CD4-positive, alpha-beta T cell treated with Interleukin-4 for 1 hour (primary cell): ENCODE data around the gene ANKRD65.
"Not testable (repeated sequence)": the region's sequence is repeated elsewhere in the genome, so short reads cannot be mapped to it uniquely, and the experiment has no call there.

Source experiments
- DNase-seq, 2 donors: peaks; one replicate each; pipeline ENCODE4 v3.0.0-alpha.2; 2020 to 2022

Gene ANKRD65

DNA sequence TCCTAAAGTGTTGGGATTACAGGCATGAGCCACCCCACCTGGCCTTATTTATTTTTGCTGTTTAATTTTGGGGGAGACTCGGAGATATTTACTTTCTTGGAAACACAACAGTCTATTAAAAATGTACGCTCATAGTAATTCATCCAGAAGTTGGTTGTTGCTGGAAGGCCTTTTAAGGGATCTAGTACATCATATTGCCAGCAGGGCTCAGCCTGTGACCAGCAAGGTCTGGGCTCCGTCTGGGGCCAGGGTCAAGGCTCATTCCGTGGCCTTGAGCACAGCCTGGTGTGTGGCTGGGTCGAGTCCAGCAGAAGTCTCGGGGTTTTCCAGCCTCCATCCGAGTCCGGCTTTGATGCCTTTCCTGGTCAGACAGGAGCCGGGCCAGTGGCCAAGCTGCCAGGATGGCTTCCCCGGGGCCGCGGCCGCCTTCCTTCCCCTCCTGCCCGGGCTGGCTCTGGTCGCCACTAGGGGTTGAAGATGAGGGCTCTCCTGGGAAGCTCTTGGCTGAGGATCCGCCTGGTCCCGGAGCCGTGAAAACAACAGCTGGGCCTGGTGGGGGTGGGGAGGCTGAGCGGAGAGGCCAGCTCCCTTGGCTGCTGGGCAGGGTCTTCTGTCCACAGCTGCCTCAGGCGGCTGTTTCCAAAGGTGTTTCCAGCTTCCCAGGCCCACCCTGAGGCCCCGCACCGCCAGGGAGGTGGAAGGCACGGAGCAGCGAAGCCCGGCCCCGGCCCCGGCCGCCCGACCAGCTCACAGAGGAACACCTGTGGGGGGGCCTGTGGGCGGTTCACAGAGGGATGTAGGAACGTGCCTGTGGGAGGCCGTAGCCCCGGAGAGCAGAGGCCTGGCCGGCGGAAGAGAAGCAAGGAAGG lies 9.3 kb upstream of the ANKRD65 start:
- DNase-seq: no peak

DNA sequence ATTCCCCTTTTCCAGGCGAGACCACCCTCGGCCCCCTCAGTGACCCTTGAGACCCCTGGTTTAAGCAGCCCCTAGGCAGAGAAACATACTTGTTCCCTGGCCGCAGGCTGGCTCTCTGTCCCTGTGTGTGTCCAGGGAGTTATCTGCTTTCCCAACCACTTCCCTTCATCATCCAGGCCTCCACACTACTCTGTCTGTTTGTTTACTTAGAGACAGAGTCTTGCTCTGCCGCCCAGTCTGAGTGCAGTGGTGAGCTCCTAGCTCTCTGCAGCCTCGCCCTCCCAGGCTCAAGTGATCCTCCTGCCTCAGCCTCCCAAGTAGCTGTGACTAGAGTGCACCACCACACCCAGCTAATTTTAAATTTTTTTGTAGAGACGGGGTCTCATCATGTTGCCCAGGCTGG lies 8.6 kb upstream of the ANKRD65 start:
- no peak for DNase-seq

DNA sequence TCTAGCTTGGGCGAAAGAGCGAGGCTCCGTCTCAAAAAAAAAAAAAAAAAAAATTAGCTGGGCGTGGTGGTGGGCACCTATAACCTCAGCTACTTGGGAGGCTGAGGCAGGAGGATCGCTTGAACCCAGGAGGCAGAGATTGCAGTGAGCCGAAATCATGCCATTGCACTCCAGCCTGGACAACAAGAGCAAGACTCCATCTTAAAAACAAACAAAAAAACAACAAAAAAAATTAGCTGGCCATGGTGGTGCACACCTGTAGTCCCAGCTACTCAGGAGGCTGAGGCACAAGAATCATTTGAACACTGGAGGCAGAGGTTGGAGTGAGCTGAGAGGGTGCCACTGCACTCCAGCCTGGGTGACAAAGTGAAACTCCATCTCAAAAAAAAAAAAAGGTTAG lies 7.9 kb upstream of the ANKRD65 start:
- DNase-seq: not testable (repeated sequence)

- no peak for DNase-seq
Measured at GRCh38 chr1:1428174-1428573, 7.1 kb upstream of the ANKRD65 start.

DNA sequence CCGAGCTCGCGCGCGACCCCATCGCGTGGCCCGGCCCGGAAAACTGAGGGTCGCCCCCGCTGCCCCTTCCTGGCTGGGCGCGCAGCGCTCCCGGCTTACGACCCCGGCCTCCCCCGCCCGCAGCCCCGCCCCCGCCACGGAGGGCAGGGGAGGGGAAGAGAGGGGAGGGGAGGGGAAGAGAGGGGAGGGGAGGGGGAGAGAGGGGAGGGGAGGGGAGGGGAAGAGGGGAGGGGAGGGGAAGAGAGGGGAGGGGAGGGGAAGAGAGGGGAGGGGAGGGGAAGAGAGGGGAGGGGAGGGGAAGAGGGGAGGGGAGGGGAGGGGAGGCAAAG lies 6.7 kb upstream of the ANKRD65 start:
- DNase-seq: no peak

GRCh38 chr1:1427106-1427819 lies 6.2 kb upstream of the ANKRD65 start:
- no peak for DNase-seq

GRCh38 chr1:1426496-1427105 lies 5.5 kb upstream of the ANKRD65 start:
- no peak for DNase-seq

DNA sequence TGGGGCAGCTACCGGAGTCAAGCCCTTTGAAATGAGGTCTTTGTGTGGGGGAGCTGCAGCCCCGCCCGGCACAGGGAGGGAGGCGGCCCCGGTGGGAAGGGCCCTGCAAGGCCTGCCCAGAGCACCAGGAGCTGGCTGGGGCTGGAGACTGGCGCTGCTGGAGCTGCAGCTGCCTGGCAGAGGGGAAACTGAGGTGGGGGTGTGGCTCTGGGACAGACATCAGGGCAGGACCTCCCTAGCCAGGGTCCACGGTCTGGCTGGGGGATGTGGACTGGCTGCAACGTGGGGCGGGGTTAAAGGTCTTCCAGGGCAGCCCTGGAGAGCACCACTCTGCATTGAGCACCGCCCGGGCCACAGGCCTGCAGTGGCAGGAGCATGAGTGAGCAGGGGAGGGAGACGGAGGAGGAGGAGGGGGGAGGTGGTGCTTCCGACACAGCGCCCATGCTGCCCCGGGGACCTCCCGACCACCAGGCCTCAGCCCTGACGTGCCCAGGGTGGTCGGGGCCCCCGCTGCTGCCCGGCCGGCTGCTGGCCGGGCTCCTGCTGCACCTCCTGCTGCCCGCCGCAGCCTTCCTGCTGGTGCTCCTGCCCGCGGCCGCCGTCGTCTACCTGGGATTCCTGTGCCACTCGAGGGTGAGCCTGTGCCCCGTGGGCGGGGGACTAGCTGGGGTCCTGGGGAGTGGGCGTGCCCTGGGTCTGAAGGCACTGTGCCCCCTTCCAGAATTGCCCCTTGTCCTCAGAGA lies 4.8 kb upstream of the ANKRD65 start:
- no peak for DNase-seq

- DNase-seq: no peak
Measured at GRCh38 chr1:1425426-1425752, 4.3 kb upstream of the ANKRD65 start.

DNA sequence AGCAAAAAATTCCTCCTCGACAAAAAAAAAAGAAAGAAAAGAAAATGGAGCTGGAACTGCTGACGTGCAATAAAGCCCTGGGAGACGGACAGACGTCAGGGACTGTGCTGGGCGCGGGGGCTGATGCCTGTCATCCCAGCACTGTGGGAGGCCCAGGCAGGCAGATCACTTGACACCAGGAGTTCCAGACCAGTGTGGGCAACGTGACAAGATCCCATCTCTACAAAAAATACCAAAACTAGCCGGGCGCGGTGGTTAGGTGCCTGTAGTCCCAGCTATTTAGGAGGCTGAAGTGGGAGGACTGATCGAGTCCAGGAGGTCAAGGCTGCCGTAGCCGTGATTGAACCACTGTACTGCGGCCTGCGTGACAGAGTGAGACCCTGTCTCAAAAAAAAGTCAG lies 3.6 kb upstream of the ANKRD65 start:
- no peak for DNase-seq

DNA sequence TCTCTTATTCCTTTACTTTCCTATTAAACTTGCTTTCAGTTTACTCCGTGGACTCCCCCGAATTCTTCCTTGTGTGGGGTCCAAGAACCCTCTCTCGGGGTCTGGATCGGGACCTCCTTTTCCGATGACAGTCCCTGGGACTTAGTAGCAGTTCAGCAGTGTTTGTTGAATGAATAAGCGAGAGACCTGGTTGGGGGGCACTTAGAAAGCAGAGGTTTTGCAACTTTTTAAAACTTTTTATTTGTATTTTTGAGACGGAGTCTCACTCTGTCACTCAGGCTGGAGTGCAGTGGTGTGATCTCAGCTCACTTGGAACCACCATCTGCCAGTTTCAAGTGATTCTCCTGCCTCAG lies 2.1 kb upstream of the ANKRD65 start:
- DNase-seq: no peak

- DNase-seq: no peak
Measured at GRCh38 chr1:1422465-1423244, 1.6 kb upstream of the ANKRD65 start.

GRCh38 chr1:1421907-1422464 lies 910 bp upstream of the ANKRD65 start:
- no peak for DNase-seq

DNA sequence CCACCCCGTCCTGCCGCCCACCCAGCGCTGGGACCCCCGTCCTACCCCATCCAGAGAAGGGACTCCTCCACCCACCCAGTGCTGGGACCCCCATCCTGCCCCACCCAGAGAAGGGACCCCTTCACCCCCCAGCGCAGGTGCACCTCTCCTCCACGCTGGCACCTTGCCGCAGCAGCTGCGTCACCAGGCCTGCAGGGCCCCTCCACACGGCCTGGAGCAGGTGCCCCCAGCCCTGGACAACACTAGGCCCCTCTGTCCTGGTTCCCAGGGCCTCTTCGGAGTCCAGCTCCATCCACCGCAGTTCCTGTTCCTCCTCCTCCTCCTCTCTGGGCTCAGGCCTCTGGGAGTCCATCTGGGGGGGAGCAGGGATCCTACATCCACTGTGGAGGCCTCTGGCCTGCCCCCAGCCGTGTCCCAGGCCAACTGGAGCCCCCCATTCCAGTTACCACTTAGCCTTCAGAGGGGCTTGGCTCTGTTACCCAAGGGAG lies 378 bp downstream of the ANKRD65 start:
- no peak for DNase-seq

- no peak for DNase-seq
Measured at GRCh38 chr1:1419813-1420653, 1.0 kb downstream of the ANKRD65 start.

DNA sequence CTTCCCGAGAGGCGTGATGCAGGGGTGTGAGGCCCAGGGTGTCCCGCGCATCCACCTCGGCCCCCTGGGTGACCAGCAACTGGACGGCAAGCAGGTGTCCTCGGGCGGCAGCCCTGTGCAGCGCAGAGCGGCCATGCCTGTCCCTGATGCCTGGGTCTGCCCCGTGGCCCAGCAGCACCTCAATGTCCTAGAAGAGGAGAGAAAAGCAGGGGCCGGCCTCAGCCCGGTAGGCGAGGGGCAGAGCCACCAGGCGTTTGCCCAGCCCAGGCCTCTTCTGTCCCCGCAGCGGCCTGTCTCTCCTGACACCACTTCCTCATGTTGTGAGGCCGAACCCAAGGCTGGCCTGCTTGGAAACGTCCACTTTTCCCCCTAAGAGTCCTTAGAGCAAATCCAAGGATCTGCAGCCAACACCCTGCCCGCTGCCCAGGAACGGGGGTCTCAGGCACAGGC lies 1.7 kb downstream of the ANKRD65 start:
- DNase-seq: no peak

DNA sequence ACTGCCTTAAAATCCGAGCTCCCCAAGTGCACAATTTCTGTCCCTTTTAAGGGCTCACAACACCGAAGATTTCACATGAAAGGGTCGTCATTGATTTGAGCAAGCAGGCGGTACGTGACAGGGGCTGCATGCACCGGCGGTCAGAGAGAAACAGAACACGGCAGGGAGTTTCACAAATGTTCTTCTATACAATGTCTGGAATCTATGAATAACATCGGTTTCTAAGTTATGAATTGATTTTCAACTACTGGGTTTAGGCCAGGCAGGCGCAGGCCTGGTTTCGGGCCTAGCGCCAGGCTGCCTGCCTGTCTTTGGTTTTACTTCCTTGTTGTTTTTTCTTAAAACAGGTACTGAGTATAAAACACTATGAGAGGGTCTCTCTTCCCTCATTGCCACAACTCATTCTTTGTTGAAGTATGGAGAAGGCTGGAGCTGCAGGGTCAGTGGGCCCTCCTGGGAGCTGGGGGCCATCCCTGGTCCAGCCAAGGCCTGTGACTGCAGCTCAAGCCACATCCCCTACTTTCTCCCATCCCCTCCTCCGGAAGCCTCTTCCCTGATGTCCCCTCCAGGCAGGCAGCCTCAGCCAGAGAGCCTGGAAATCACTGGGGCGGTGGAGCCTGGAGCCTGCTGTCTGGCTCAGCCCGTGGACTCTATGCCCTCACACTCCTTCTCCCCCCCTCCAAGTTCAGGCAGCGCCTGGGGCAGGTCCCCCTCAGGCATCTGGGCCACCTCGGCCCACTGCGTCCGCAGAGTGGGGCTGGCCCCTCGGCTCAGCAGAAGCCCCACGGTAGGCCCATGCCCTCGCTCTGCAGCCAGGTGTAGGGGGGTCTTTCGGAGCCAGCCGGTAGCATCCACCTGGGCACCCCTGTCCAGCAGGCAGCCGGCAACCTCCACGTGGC lies 2.4 kb downstream of the ANKRD65 start:
- DNase-seq: no peak

DNA sequence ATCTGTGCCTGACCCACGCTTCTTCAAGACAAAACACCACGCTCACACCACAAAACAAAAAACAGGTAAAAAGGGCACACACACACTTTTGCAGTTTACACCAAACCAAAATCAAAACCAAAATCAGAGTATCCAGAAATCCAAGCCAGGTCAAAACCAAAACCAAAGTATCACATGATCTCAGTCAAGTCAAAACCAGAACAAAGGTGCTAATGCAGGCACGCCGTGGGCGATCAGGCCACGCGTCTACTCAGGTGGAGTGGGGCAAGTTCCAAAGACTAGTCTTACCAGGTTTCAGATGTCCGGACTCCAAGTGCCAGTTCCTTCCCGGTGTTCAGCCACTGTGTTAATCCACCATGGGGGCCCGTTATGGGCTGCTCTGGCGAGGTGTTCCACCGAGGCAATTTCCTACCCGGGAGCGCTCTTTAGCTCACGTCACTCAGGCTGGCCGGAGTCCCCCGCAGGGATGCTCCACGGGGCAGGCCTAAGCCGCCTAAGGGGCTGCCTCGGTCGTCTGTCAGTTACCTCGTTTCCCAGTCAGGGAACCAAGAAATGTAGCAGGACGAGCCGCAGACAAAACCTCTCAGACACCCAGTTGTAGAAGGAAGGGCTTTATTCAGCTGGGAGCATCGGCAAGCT lies 3.1 kb downstream of the ANKRD65 start:
- DNase-seq: not testable (repeated sequence)

DNA sequence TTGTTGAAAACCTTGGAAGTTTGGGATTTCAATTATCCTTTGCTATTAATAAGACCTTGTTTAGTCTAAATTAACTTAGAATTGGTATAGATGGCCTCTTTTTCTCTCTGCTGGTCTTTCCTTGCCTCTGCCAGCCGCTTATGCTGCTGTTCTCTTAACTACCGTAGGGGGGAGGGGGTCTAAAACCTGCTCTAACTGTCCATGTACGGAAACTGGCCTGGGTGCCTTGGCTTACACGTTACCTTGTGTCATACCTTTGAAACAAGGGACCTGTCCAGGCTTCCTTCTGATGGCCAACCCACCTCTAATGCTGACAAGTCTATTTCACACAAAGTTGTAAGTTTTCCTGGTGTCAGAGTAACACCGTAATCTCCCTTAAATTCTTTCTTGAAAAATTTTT lies 3.7 kb downstream of the ANKRD65 start:
- DNase-seq: not testable (repeated sequence)

- no peak for DNase-seq
Measured at GRCh38 chr1:1415751-1416150, 5.3 kb downstream of the ANKRD65 start.
